Measurements from ENCODE around the gene LETMD1.
A peak's percentile ranks its signal among the peaks of the same experiment; 100 is the strongest.
"Not testable (repeated sequence)": the region's sequence is repeated elsewhere in the genome, so short reads cannot be mapped to it uniquely, and the experiment has no call there.

LETMD1 gene

GRCh38 chr12:51047655-51048540, at the start of gene LETMD1:
Gene LETMD1 (plus strand): TSS chr12:51048327. CDS start chr12:51048357, 30 bp downstream.
- H3K4me3 ChIP-seq: peak within 1 kb of the TSS; percentile 57 to 87 (median 71)

GRCh38 chr12:50999093-50999492, 49.0 kb upstream of the LETMD1 start:
- peak overlapping the region in 2 of 21 experiments; percentile 4 to 38 for H3K27ac ChIP-seq

More at GRCh38 chr12:51047655-51048540, at the start of gene LETMD1:
- peak within 1 kb of the TSS; percentile 63 to 96 (median 91) for H3K27ac ChIP-seq

GRCh38 chr12:51000245-51000644, 47.9 kb upstream of the LETMD1 start:
- no peak overlapping the region for H3K27ac ChIP-seq

More at GRCh38 chr12:50999093-50999492, 49.0 kb upstream of the LETMD1 start:
- no peak overlapping the region for H3K4me3 ChIP-seq

GRCh38 chr12:51001799-51002198, 46.3 kb upstream of the LETMD1 start:
- Histone ChIP-seq H3K4me3 (no peak overlapping the region), H3K27ac (no peak overlapping the region)

More at GRCh38 chr12:51000245-51000644, 47.9 kb upstream of the LETMD1 start:
- H3K4me3 ChIP-seq: no peak overlapping the region

- no peak overlapping the region for H3K4me3 ChIP-seq
- peak overlapping the region in 1 of 21 experiments; percentile 4 for H3K27ac ChIP-seq
Observed at GRCh38 chr12:51004504-51004903, 43.6 kb upstream of the LETMD1 start.

GRCh38 chr12:51005030-51005429, 43.1 kb upstream of the LETMD1 start:
- no peak overlapping the region for H3K4me3 ChIP-seq
- peak overlapping the region in 2 of 21 experiments; percentile 4 to 11 for H3K27ac ChIP-seq

GRCh38 chr12:51005671-51006070, 42.5 kb upstream of the LETMD1 start:
- Histone ChIP-seq H3K27ac (peak overlapping the region in 1 of 21 experiments; percentile 11), H3K4me3 (no peak overlapping the region)

GRCh38 chr12:51008329-51009055, 39.6 kb upstream of the LETMD1 start:
- H3K4me3 ChIP-seq: no peak overlapping the region
- peak overlapping the region in 14 of 21 experiments; percentile 2 to 78 (median 54) for H3K27ac ChIP-seq

GRCh38 chr12:51009056-51009440, 39.1 kb upstream of the LETMD1 start:
- Histone ChIP-seq H3K4me3 (no peak overlapping the region), H3K27ac (peak overlapping the region in 13 of 21 experiments; percentile 2 to 78 (median 54))

- Histone ChIP-seq H3K27ac (peak overlapping the region in 5 of 21 experiments; percentile 0 to 11 (median 1)), H3K4me3 (no peak overlapping the region)
Observed at GRCh38 chr12:51011955-51012354, 36.2 kb upstream of the LETMD1 start.

GRCh38 chr12:51012570-51013236, 35.4 kb upstream of the LETMD1 start:
- Histone ChIP-seq H3K27ac (peak overlapping the region in 2 of 21 experiments; percentile 1 to 22), H3K4me3 (no peak overlapping the region)

- Histone ChIP-seq H3K4me3 (no peak overlapping the region), H3K27ac (peak overlapping the region in 3 of 21 experiments; percentile 21 to 48 (median 43))
Observed at GRCh38 chr12:51013441-51013840, 34.7 kb upstream of the LETMD1 start.

- H3K4me3 ChIP-seq: not testable (repeated sequence)
Observed at GRCh38 chr12:51014467-51014866, 33.7 kb upstream of the LETMD1 start.

GRCh38 chr12:51017452-51017851, 30.7 kb upstream of the LETMD1 start:
- H3K4me3 ChIP-seq: no peak overlapping the region

More at GRCh38 chr12:51014467-51014866, 33.7 kb upstream of the LETMD1 start:
- H3K27ac ChIP-seq: not testable (repeated sequence)

GRCh38 chr12:51018956-51019355, 29.2 kb upstream of the LETMD1 start:
- Histone ChIP-seq H3K4me3 (no peak overlapping the region), H3K27ac (peak overlapping the region in 2 of 21 experiments; percentile 7 to 41)

More at GRCh38 chr12:51017452-51017851, 30.7 kb upstream of the LETMD1 start:
- H3K27ac ChIP-seq: no peak overlapping the region

GRCh38 chr12:51019927-51020326, 28.2 kb upstream of the LETMD1 start:
- no peak overlapping the region for H3K4me3 ChIP-seq
- peak overlapping the region in 2 of 21 experiments; percentile 41 to 62 for H3K27ac ChIP-seq

- H3K27ac ChIP-seq: peak overlapping the region in 2 of 21 experiments; percentile 36 to 41
- H3K4me3 ChIP-seq: no peak overlapping the region
Observed at GRCh38 chr12:51020448-51021182, 27.5 kb upstream of the LETMD1 start.

- Histone ChIP-seq H3K4me3 (no peak overlapping the region), H3K27ac (peak overlapping the region in 5 of 21 experiments; percentile 11 to 67 (median 38))
Observed at GRCh38 chr12:51021694-51022093, 26.4 kb upstream of the LETMD1 start.
